Smooth muscle cell (in vitro differentiated cells): ENCODE results near the gene APBA3. TPM values are rescaled to one million over a fixed set of nuclear protein-coding genes. Genes with fewer than 3 reads are reported as not detected.

Experiments used
- DNase-seq: peaks from one replicate; lab custom pipeline; 2025; ENCODE audit not compliant: unreplicated experiment; lab: John Stamatoyannopoulos, UW
- H2AFZ ChIP-seq: fragments of 200-600 bp; sonication (generic); 2 replicates; pipeline ENCODE4 v1.6.0; 2016; ENCODE audit warnings: antibody characterized with exemption, low read depth, mild to moderate bottlenecking
- H3F3A ChIP-seq: fragments of 200-600 bp; sonication (generic); 2 replicates; pipeline ENCODE4 v1.6.0; 2017; ENCODE audit warnings: antibody characterized with exemption, low read depth
- H3K27ac ChIP-seq: fragments of 200-600 bp; sonication (generic); 2 replicates; pipeline ENCODE4 v1.5.1; 2016; ENCODE audit warnings: low read depth, mild to moderate bottlenecking
- H3K27me3 ChIP-seq: fragments of 200-600 bp; sonication (generic); 2 replicates; pipeline ENCODE4 v1.6.1; 2016; ENCODE audit warnings: low read depth, mild to moderate bottlenecking
- H3K36me3 ChIP-seq: fragments of 200-600 bp; sonication (generic); 2 replicates; pipeline ENCODE4 v1.5.1; 2016; ENCODE audit warnings: low read depth
- H3K4me1 ChIP-seq: fragments of 200-600 bp; sonication (generic); 2 replicates; pipeline ENCODE4 v1.5.1; 2016; ENCODE audit warnings: low read depth
- H3K4me2 ChIP-seq: fragments of 200-600 bp; sonication (generic); 2 replicates; pipeline ENCODE4 v1.6.0; 2016; ENCODE audit warnings: mild to moderate bottlenecking
- H3K4me3 ChIP-seq: fragments of 200-600 bp; sonication (generic); 2 replicates; pipeline ENCODE4 v1.5.1; 2016; ENCODE audit warnings: mild to moderate bottlenecking
- H3K79me2 ChIP-seq: fragments of 200-600 bp; sonication (generic); 2 replicates; pipeline ENCODE4 v1.6.0; 2016; ENCODE audit warnings: low read depth, mild to moderate bottlenecking
- H3K9ac ChIP-seq: fragments of 200-600 bp; sonication (generic); 2 replicates; pipeline ENCODE4 v1.6.0; 2016; ENCODE audit warnings: low read depth
- H3K9me3 ChIP-seq: fragments of 200-600 bp; sonication (generic); replicated peaks from 2 replicates; pipeline ENCODE4 v1.5.1; 2016; ENCODE audit warnings: low read depth
- H4K20me1 ChIP-seq: fragments of 200-600 bp; sonication (generic); 2 replicates; pipeline ENCODE4 v1.6.0; 2016; ENCODE audit warnings: low read depth
- WGBS: methylation state at CpG from one replicate; pipeline ENCODE4 v1.1.7; 2016; ENCODE audit warnings: low lambda C conversion rate; 5-methylcytosine and 5-hydroxymethylcytosine counted together
- polyA plus RNA-seq: library from polyadenylated mRNA; unstranded; fragments of >200 nt; fragmentation: Nextera tagmentation; extraction: Ambion mirVana; gene quantifications from 2 replicates; pipeline ENCODE4 v1.2.1, GENCODE V29; 2016
- total RNA-seq: library from RNA; depleted of rRNA; stranded (reverse); fragments of >200 nt; gene quantifications from 2 replicates; pipeline ENCODE4 v1.2.3, GENCODE V29; 2014
- TF ChIP-seq, protein P1 (sequence below): fragments of 200-600 bp; sonication (generic); IDR thresholded peaks from 2 replicates; pipeline ENCODE4 v1.5.1; 2017; ENCODE audit warnings: borderline replicate concordance, mild to moderate bottlenecking, antibody characterized with exemption; ENCODE audit not compliant: insufficient read depth, poor library complexity, severe bottlenecking

Gene APBA3
- total and polyA plus RNA-seq, 2 experiments from 2014 or later = 16.1 to 27.9 TPM

- Histone ChIP-seq H3K4me1 (no peaks in the 10 kb centered on the region), H2AFZ (no peak overlapping the region), H3F3A (no peaks in the 10 kb centered on the region), H3K36me3 (no peaks in the 10 kb centered on the region), H3K9ac (no peak overlapping the region), H3K4me2 (no peak overlapping the region), H4K20me1 (no peaks in the 10 kb centered on the region), H3K4me3 (no peak overlapping the region), H3K9me3 (no peaks in the 10 kb centered on the region), H3K79me2 (no peaks in the 10 kb centered on the region), H3K27ac (no peak overlapping the region), H3K27me3 (no peaks in the 10 kb centered on the region)
- no peak for DNase-seq
- WGBS = 89% methylated on average over 5 of the region's 5 CpGs
- TF ChIP-seq, protein P1, sequence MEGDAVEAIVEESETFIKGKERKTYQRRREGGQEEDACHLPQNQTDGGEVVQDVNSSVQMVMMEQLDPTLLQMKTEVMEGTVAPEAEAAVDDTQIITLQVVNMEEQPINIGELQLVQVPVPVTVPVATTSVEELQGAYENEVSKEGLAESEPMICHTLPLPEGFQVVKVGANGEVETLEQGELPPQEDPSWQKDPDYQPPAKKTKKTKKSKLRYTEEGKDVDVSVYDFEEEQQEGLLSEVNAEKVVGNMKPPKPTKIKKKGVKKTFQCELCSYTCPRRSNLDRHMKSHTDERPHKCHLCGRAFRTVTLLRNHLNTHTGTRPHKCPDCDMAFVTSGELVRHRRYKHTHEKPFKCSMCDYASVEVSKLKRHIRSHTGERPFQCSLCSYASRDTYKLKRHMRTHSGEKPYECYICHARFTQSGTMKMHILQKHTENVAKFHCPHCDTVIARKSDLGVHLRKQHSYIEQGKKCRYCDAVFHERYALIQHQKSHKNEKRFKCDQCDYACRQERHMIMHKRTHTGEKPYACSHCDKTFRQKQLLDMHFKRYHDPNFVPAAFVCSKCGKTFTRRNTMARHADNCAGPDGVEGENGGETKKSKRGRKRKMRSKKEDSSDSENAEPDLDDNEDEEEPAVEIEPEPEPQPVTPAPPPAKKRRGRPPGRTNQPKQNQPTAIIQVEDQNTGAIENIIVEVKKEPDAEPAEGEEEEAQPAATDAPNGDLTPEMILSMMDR = no peak
Measured at GRCh38 chr19:3775831-3776230, 14.3 kb upstream of the APBA3 start.

GRCh38 chr19:3775374-3775711, 13.9 kb upstream of the APBA3 start:
- Histone ChIP-seq H3K4me3 (no peak overlapping the region), H3F3A (no peaks in the 10 kb centered on the region), H3K9ac (no peak overlapping the region), H3K79me2 (no peaks in the 10 kb centered on the region), H2AFZ (no peak overlapping the region), H4K20me1 (no peaks in the 10 kb centered on the region), H3K27me3 (no peaks in the 10 kb centered on the region), H3K9me3 (no peaks in the 10 kb centered on the region), H3K27ac (no peak overlapping the region), H3K36me3 (no peaks in the 10 kb centered on the region), H3K4me2 (no peak overlapping the region), H3K4me1 (no peaks in the 10 kb centered on the region)
- WGBS = 85% methylated on average over 2 of the region's 2 CpGs
- DNase-seq = no peak
- TF ChIP-seq, protein P1 = no peak

- Histone ChIP-seq H3K36me3 (no peaks in the 10 kb centered on the region), H3K27me3 (no peaks in the 10 kb centered on the region), H3K79me2 (no peaks in the 10 kb centered on the region), H3K27ac (no peak overlapping the region), H3K9me3 (no peaks in the 10 kb centered on the region), H4K20me1 (no peaks in the 10 kb centered on the region), H2AFZ (no peak overlapping the region), H3K9ac (no peak overlapping the region), H3K4me2 (no peak overlapping the region), H3F3A (no peaks in the 10 kb centered on the region), H3K4me3 (no peak overlapping the region), H3K4me1 (no peaks in the 10 kb centered on the region)
- DNase-seq = no peak
- 77% methylated on average over 25 of the region's 25 CpGs for WGBS
- TF ChIP-seq, protein P1 = no peak
Measured at GRCh38 chr19:3774621-3775373, 13.3 kb upstream of the APBA3 start.
